GM12865 (cell line): ENCODE data around the gene C14orf132.
A peak's percentile ranks its signal among the peaks of the same experiment; 100 is the strongest.

ENCODE experiments used
- DNase-seq: peaks from one replicate; pipeline ENCODE4 v3.0.0; 2010; ENCODE audit warnings: low read depth
- H3K4me3 ChIP-seq: 2 replicates; pipeline ENCODE4 v1.5.1; 2011; ENCODE audit warnings: mild to moderate bottlenecking, low read depth, low read length, control low read depth
- CTCF ChIP-seq: IDR thresholded peaks from 2 replicates; pipeline ENCODE4 v1.5.1; 2011; ENCODE audit warnings: low read length, control low read depth, low read depth, inconsistent platforms; ENCODE audit not compliant: insufficient read depth; ENCODE audit errors: missing control alignments

The C14orf132 gene

GRCh38 chr14:96103075-96103474 lies 63.9 kb downstream of the C14orf132 start:
- DNase-seq, result no peak
- TF ChIP-seq CTCF, result no peak
- no peak overlapping the region for H3K4me3 ChIP-seq

GRCh38 chr14:96103560-96104460 lies 64.6 kb downstream of the C14orf132 start:
- DNase-seq, result no peak
- TF ChIP-seq CTCF, result no peak
- no peak overlapping the region for H3K4me3 ChIP-seq

- no peak for TF ChIP-seq CTCF
- H3K4me3 ChIP-seq, result no peak overlapping the region
- DNase-seq, result peak; percentile 15
Measured at GRCh38 chr14:96104469-96105057, 65.4 kb downstream of the C14orf132 start.

- TF ChIP-seq CTCF, result no peak
- no peak for DNase-seq
- no peak overlapping the region for H3K4me3 ChIP-seq
Measured at GRCh38 chr14:96105089-96105925, 66.1 kb downstream of the C14orf132 start.

GRCh38 chr14:96105926-96106441 lies 66.8 kb downstream of the C14orf132 start:
- DNase-seq, result no peak
- TF ChIP-seq CTCF, result no peak
- H3K4me3 ChIP-seq, result no peak overlapping the region

- no peak for TF ChIP-seq CTCF
- no peak overlapping the region for H3K4me3 ChIP-seq
- DNase-seq, result no peak
Measured at GRCh38 chr14:96106891-96107290, 67.7 kb downstream of the C14orf132 start.
